SHP77 (cell line): ENCODE measurements around the gene IL13RA1.
"Not testable (repeated sequence)": the region's sequence is repeated elsewhere in the genome, so short reads cannot be mapped to it uniquely, and the experiment has no call there.

Experiments used
- DNase-seq, 2 experiments: peaks; one replicate each; lab custom pipeline; 2025; lab: John Stamatoyannopoulos, UW

The IL13RA1 gene

GRCh38 chrX:118729042-118729652, 1.7 kb downstream of the IL13RA1 start:
- no peak for DNase-seq

GRCh38 chrX:118730500-118731247, 3.3 kb downstream of the IL13RA1 start:
- DNase-seq, result no peak

- not testable (repeated sequence) for DNase-seq
These were observed 5.1 kb downstream of the IL13RA1 start for GRCh38 chrX:118732551-118732950.

GRCh38 chrX:118734909-118735308, 7.5 kb downstream of the IL13RA1 start:
- DNase-seq, result no peak

GRCh38 chrX:118736394-118737010, 9.1 kb downstream of the IL13RA1 start:
- no peak for DNase-seq

- no peak for DNase-seq
These were observed 12.2 kb downstream of the IL13RA1 start for GRCh38 chrX:118739577-118739976.

- no peak for DNase-seq
These were observed 13.0 kb downstream of the IL13RA1 start for GRCh38 chrX:118740276-118740889.

GRCh38 chrX:118742176-118742575, 14.8 kb downstream of the IL13RA1 start:
- DNase-seq, result no peak

- DNase-seq, result no peak
These were observed 18.2 kb downstream of the IL13RA1 start for GRCh38 chrX:118745570-118745969.

GRCh38 chrX:118751950-118752783, 24.8 kb downstream of the IL13RA1 start:
- no peak for DNase-seq

- DNase-seq, result no peak
These were observed 28.2 kb downstream of the IL13RA1 start for GRCh38 chrX:118755633-118756032.

GRCh38 chrX:118756101-118756500, 28.7 kb downstream of the IL13RA1 start:
- DNase-seq, result no peak

GRCh38 chrX:118758511-118758910, 31.1 kb downstream of the IL13RA1 start:
- DNase-seq, result no peak

- DNase-seq, result no peak
These were observed 32.6 kb downstream of the IL13RA1 start for GRCh38 chrX:118760025-118760424.

- DNase-seq, result no peak
These were observed 34.7 kb downstream of the IL13RA1 start for GRCh38 chrX:118761939-118762707.

- DNase-seq, result no peak
These were observed 36.1 kb downstream of the IL13RA1 start for GRCh38 chrX:118763489-118763888.

- no peak for DNase-seq
These were observed 36.7 kb downstream of the IL13RA1 start for GRCh38 chrX:118764122-118764521.

GRCh38 chrX:118770133-118770760, 42.8 kb downstream of the IL13RA1 start:
- no peak for DNase-seq

GRCh38 chrX:118772051-118772450, 44.6 kb downstream of the IL13RA1 start:
- no peak for DNase-seq

- DNase-seq, result no peak
These were observed 46.4 kb downstream of the IL13RA1 start for GRCh38 chrX:118773782-118774181.

- no peak for DNase-seq
These were observed 52.2 kb downstream of the IL13RA1 start for GRCh38 chrX:118779581-118779980.
